ENCODE measurements around the gene SRC.

SRC gene

DNA sequence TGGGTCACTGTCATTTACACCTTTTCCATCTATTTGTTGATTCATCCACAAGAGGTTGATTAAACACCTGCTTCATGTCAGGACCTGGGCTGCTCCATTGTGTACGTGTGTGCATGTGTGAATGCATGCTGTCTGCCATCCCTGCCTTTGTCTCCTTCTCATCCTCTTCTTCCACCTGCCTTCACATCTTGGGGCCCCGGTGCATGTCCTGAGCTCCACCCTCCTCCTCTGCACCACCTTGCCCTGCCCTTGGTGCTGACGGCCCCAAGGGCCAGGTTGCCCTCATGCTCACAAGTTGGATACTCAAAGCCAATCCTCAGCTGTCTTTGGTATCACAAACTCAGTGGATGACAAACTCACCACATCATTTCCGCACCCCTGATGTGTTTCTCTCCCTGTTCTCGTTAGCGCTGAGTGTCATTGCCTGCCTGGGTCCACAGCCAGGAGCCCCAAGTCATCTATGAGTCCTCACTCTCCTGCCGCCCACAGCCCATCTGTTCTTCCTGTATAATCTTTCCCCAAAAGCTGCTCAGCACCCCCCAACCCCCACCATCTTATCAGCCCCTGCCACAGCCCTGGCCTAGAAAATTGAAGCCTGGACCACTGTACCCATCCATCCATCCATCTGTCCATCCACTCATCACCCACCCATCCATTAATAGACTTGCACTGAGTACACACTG is 85.0 kb downstream of the SRC start:
- no peaks in the 10 kb centered on the region for H3K9me3 Mint-ChIP-seq
- H3K4me1 Mint-ChIP-seq (ENCODE audit: low read depth): no peaks in the 10 kb centered on the region
- H3K27ac Mint-ChIP-seq: no peak overlapping the region
- no peaks in the 10 kb centered on the region for H3K27me3 Mint-ChIP-seq
- H3K4me3 Mint-ChIP-seq: no peak overlapping the region
- no peaks in the 10 kb centered on the region for H3K36me3 Mint-ChIP-seq (ENCODE audit: low read depth)
- intact Hi-C loops (cut with micrococcal nuclease): no loop called here

DNA sequence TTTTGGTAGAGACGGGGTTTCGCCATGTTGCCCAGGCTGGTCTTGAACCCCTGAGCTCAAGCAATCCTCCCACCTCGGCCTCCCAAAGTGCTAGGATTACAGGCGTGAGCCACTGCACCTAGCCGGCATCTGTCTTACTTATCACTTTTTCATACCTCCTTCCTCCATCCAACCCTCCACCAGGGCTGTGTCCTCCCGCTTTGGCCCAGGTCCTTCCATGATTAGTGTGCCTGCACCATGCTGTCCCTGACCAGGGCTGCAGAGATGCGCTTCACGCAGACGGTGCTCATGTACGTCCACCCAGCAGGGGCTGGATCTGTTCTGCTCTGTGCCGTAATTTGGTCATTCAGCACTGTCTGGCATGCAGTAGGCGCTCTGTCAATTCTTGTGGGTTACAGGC is 85.8 kb downstream of the SRC start:
- H3K4me3 Mint-ChIP-seq: no peak overlapping the region
- H3K27ac Mint-ChIP-seq: no peak overlapping the region
- H3K36me3 Mint-ChIP-seq (ENCODE audit: low read depth): no peaks in the 10 kb centered on the region
- H3K27me3 Mint-ChIP-seq: peaks cover 2% of the 10 kb centered on the region
- H3K4me1 Mint-ChIP-seq (ENCODE audit: low read depth): no peaks in the 10 kb centered on the region
- intact Hi-C loops (cut with micrococcal nuclease): no loop called here
- H3K9me3 Mint-ChIP-seq: no peaks in the 10 kb centered on the region

DNA sequence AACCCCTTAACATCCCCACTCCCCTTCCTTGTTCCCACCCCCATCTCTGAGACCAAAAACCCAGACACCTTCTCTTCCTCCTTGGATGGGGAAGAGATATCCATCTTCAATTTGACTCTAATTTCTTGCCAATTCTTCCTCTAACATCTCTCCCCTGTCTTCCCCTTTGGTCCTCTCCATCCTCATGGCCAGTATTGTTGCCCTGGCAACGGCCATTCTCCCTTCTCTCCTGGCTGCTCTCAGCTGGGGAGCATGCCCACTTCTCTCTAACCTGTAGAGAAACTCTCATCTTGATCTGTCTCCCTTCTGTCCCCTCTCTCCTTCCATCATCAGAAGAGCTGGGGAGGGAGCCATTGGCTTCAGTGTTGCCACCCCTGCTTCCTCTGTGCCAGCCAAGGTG is 86.7 kb downstream of the SRC start:
- peaks cover 6% of the 10 kb centered on the region for H3K27me3 Mint-ChIP-seq
- H3K36me3 Mint-ChIP-seq (ENCODE audit: low read depth): no peaks in the 10 kb centered on the region
- no peak overlapping the region for H3K27ac Mint-ChIP-seq
- H3K9me3 Mint-ChIP-seq: no peaks in the 10 kb centered on the region
- intact Hi-C loops (cut with micrococcal nuclease): no loop called here
- no peak overlapping the region for H3K4me3 Mint-ChIP-seq
- no peaks in the 10 kb centered on the region for H3K4me1 Mint-ChIP-seq (ENCODE audit: low read depth)

DNA sequence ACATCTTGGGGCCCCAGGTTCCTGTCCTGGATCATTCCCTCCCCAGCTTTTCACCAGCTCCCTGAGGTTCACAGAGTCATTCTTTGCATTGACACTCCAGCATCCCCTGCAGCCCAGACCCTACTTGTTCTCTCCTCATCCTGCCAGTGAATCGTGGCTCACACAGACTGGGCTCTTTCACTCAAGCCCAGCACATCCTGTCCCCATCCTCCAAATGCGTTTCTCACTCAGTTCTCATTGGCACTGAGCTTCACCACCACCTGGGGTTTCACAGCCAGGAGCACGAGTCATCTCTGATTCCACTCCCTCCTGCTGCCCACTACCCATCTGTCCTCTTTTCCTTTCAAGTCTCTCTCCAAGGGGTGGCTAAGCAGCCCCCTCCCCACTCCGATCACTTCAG is 89.7 kb downstream of the SRC start:
- Mint-ChIP-seq H3K4me3 (no peak overlapping the region), H3K4me1 (ENCODE audit: low read depth) (no peaks in the 10 kb centered on the region), H3K36me3 (ENCODE audit: low read depth) (no peaks in the 10 kb centered on the region), H3K27ac (no peak overlapping the region), H3K9me3 (no peaks in the 10 kb centered on the region), H3K27me3 (peaks cover 12% of the 10 kb centered on the region)
- intact Hi-C loops (cut with micrococcal nuclease): no loop called here

DNA sequence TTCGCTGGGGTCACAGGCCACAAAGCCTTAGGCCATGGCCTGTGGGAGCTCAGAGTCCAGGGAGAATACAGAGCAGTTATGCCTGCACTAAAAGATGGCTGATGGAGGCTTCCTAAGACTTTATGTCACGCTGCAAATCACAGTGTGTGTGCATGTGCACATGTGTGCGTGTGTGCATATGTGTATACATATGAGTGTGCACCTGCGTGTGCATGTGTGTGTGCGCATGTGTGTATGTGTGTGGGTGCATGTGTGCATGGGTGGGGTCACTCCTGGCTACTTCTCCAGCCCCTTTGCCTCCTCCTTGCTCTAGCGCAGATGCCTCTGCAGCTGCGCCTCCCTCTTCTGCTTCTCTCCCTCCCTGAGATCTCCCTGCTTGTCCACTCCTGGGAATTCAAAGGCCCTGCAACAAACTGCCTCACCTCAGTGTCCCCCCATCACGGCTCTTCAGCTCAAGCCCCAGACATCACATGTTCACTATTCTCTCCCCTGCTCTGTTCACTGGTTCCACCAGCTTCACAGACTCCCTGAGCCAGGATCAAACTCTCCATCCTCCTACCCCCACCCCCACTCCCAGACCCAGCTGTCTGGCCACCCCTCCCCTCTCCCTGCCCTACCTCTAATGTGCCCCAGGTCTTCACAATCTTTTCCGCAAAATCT is 90.7 kb downstream of the SRC start:
- intact Hi-C loops (cut with micrococcal nuclease): no loop called here
- no peak overlapping the region for H3K4me3 Mint-ChIP-seq
- no peaks in the 10 kb centered on the region for H3K4me1 Mint-ChIP-seq (ENCODE audit: low read depth)
- no peak overlapping the region for H3K27ac Mint-ChIP-seq
- H3K27me3 Mint-ChIP-seq: peaks cover 12% of the 10 kb centered on the region
- H3K36me3 Mint-ChIP-seq (ENCODE audit: low read depth): no peaks in the 10 kb centered on the region
- H3K9me3 Mint-ChIP-seq: no peaks in the 10 kb centered on the region

DNA sequence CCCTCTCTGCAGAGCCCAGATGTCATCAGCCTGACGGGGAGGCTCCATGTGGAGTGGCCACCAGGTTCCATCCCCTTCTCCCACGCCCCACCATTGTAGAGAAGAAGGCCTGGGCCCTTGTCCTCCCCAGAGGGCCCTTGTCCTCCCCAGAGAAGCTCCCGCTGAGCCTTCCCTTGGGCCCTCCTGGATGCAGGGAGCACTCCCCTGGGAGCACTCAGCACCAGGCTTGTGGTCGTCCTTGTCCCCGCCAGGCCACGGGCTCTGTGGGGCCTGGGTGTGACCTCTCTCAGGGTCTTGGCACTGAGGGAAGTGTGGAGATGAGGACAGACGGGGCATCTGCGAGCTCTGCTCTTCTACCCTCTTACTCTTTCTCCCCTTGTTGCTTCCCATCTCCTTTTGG is 91.7 kb downstream of the SRC start:
- no peaks in the 10 kb centered on the region for H3K36me3 Mint-ChIP-seq (ENCODE audit: low read depth)
- no peaks in the 10 kb centered on the region for H3K4me1 Mint-ChIP-seq (ENCODE audit: low read depth)
- no peak overlapping the region for H3K27ac Mint-ChIP-seq
- no peak overlapping the region for H3K4me3 Mint-ChIP-seq
- no peaks in the 10 kb centered on the region for H3K9me3 Mint-ChIP-seq
- intact Hi-C loops (cut with micrococcal nuclease): no loop called here
- H3K27me3 Mint-ChIP-seq: peaks cover 12% of the 10 kb centered on the region

DNA sequence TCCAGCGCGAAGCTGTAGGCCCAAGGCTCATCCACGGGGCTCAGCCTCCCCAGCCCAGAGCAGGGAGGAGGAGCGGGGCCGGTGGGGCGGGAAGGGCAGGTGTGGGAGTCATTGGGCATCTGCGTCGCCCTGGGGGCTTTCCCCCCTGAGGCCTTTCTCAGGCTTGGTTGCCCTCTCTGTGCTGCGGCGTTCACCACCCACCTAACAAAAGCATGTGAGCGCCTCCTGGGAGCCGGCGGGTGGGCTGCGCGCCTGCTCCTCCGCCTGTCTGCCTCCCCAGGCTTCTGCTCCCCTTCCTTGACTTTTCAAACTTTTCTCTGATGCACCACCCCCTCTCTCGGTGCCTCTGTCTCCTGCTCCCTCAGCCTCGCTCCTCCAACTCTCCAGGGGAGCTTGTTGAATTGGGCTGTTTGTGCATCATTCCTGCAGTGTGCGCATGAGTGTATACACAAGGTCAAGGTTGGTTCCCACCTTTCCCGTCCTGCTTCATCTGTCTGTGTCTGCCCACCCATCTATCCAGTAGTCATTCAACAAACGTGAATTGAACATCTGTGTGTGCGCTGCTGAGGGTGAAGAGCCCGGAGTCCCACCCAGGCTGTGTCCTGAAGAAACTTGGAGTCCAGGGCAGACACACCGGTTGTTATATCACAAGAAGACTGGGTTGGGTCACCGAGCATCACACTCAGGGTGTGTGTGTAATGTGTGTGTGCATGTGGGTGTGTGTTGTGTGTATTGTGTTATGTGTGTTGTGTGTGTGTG is 92.7 kb downstream of the SRC start:
- Mint-ChIP-seq H3K36me3 (ENCODE audit: low read depth) (no peaks in the 10 kb centered on the region), H3K4me3 (no peak overlapping the region), H3K9me3 (no peaks in the 10 kb centered on the region), H3K27me3 (peaks cover 12% of the 10 kb centered on the region), H3K4me1 (ENCODE audit: low read depth) (no peaks in the 10 kb centered on the region), H3K27ac (no peak overlapping the region)
- intact Hi-C loops (cut with micrococcal nuclease): no loop called here

DNA sequence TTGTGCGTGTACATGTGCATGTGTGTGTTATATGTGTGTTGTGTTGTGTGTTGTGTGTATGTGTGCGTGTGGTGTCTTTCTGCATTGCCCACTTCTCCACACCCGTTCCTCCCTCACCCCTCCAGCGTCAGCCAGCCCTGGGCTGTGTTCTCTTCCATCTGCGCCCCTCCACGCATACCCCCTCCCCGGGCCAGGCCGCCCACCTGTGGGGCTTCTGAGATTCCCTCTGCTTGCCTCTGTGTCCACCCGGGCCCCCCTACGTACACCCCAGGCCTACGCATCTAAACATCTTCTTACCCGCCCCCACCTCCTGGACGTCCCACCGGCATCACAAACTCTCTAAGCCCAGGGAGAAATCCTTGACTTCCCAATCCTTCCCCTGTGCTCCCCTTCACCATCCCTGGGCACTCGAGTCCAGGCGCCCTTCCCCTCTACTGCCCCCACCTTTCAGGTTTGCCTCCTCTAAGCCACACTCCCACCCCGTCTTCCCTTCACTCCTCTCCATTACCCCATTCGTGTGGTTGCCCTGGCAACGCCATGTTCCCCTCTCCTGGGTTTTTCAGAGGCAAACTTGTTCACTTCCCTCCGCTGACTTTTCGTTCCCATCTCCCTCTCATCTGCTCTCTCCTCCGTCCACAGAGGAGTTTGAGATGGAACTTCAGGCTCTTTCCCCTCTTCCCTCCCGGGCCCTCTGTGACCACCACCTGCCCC is 93.4 kb downstream of the SRC start:
- H3K27me3 Mint-ChIP-seq: peaks cover 12% of the 10 kb centered on the region
- no peaks in the 10 kb centered on the region for H3K9me3 Mint-ChIP-seq
- intact Hi-C loops (cut with micrococcal nuclease): no loop called here
- H3K27ac Mint-ChIP-seq: no peak overlapping the region
- no peak overlapping the region for H3K4me3 Mint-ChIP-seq
- no peaks in the 10 kb centered on the region for H3K36me3 Mint-ChIP-seq (ENCODE audit: low read depth)
- H3K4me1 Mint-ChIP-seq (ENCODE audit: low read depth): no peaks in the 10 kb centered on the region

DNA sequence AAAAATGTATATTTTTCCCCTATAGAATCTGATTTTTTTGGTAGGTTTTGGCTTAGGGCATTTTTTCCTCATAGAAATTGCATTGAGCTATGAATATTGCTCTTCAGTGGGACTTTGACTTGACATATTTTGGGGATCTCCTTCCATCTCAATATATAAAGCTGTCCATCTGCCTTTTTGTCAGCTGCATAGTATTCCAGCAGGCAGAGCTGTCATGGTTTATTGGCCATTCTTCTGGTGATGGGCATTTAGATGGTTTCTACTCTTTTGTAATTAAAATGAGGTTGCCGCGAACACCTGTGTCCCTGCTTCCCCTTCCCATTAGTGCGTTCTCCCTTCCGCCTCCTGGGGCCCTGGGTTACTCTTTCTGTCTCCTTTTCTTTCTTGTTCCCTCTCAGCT is 95.1 kb downstream of the SRC start:
- Mint-ChIP-seq H3K4me3 (no peak overlapping the region), H3K27ac (no peak overlapping the region), H3K27me3 (peaks cover 12% of the 10 kb centered on the region), H3K4me1 (ENCODE audit: low read depth) (no peaks in the 10 kb centered on the region), H3K36me3 (ENCODE audit: low read depth) (no peaks in the 10 kb centered on the region), H3K9me3 (no peaks in the 10 kb centered on the region)
- intact Hi-C loops (cut with micrococcal nuclease): no loop called here

DNA sequence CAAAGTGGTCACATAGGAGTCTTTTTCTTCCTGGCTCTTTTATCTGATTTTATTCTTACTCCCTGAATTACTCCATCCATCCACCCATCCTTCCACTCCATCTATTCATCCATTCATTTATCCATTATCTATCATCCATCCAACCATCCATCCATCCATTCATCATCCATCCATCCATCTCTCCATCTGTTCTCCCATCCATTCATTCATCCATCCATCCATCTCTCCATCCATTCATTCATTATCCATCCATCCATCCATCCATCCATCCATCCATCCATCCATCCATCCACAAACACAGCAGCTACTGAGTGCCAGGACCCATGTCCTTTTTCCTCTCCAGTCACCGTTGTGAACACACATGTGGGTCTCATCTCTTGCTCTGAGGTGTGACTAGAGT is 96.6 kb downstream of the SRC start:
- Mint-ChIP-seq H3K4me3 (no peak overlapping the region), H3K9me3 (no peaks in the 10 kb centered on the region), H3K36me3 (ENCODE audit: low read depth) (no peaks in the 10 kb centered on the region), H3K4me1 (ENCODE audit: low read depth) (no peaks in the 10 kb centered on the region), H3K27me3 (peaks cover 14% of the 10 kb centered on the region), H3K27ac (no peak overlapping the region)
- intact Hi-C loops (cut with micrococcal nuclease): no loop called here

DNA sequence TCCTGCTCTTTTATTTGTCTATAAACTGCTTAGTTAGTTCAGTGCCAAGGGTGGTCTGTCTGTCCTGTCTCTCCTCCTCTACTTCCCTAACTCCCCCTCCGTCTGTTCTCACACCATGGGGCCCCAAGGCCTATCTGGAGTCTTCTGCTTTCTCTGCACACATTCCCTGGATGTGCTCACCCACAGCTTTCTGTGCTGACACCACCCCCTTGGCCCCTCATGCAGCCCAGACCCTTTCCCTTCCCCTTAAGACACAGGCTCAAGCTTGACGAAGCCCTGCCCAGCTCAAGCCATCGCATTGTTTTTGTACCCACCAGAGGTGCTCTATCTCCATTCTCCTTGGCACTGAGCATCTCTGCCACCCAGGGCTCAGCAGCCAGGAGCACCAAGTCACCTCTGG is 97.0 kb downstream of the SRC start:
- intact Hi-C loops (cut with micrococcal nuclease): no loop called here
- Mint-ChIP-seq H3K27ac (no peak overlapping the region), H3K27me3 (peaks cover 16% of the 10 kb centered on the region), H3K4me1 (ENCODE audit: low read depth) (no peaks in the 10 kb centered on the region), H3K9me3 (no peaks in the 10 kb centered on the region), H3K36me3 (ENCODE audit: low read depth) (no peaks in the 10 kb centered on the region), H3K4me3 (no peak overlapping the region)

DNA sequence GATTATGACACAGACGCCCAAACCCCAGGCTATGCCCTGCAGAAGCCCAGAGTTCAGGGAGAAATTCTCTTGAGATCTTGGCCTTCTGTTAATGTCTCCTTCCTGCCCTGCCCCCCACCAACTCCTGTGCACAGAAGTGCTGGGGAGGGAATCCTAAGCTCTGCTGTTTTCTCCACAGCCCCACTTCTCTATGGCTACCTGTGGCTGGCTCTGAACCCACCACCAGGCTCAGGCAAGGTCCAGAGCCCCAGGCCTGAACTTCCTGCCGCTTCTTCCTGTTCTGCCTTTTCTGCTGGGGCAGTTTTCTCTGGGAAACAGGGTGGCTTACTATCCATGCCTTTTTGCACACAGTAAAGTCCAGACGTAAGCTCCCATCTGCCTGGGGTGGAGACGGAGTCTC is 97.7 kb downstream of the SRC start:
- Mint-ChIP-seq H3K4me3 (no peak overlapping the region), H3K27me3 (peaks cover 16% of the 10 kb centered on the region), H3K36me3 (ENCODE audit: low read depth) (no peaks in the 10 kb centered on the region), H3K27ac (no peak overlapping the region), H3K9me3 (no peaks in the 10 kb centered on the region), H3K4me1 (ENCODE audit: low read depth) (no peaks in the 10 kb centered on the region)
- intact Hi-C loops (cut with micrococcal nuclease): no loop called here

DNA sequence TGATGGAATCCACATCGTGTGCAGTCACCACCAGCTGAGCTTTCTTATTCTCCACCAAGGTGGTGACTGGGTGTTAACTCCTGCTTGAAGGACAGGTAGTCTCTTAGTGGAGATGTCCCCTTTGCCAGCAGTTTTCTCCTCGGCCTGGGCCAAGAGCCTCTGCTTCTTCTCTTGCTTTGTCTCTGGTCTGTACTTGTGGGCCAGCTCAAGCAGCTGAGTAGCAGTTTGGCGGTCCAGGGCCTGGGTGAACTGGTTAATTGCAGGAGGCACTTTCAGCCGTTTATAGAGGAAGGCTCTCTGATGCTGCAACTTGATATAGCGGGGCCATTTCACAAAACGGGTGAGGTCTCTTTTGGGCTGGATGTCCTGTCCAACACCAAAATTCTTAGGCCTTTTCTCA is 99.1 kb downstream of the SRC start:
- H3K9me3 Mint-ChIP-seq: no peaks in the 10 kb centered on the region
- no peaks in the 10 kb centered on the region for H3K4me1 Mint-ChIP-seq (ENCODE audit: low read depth)
- no peaks in the 10 kb centered on the region for H3K36me3 Mint-ChIP-seq (ENCODE audit: low read depth)
- H3K4me3 Mint-ChIP-seq: no peak overlapping the region
- H3K27ac Mint-ChIP-seq: no peak overlapping the region
- peaks cover 13% of the 10 kb centered on the region for H3K27me3 Mint-ChIP-seq
- intact Hi-C loops (cut with micrococcal nuclease): no loop called here

All from dendritic cell treated with granulocyte-macrophage colony-stimulating factor and Interleukin-4, amounts not matched to agents 40 ng/mL and 50 ng/mL, for 4 days (primary cell).